ENCODE data around the gene KIAA0232. TPM values are rescaled to one million over a fixed set of nuclear protein-coding genes. Genes with fewer than 3 reads are reported as not detected.

Gene KIAA0232
- total and polyA plus RNA-seq, 2 experiments from 2014 or later = 27.4 to 28.7 TPM

DNA sequence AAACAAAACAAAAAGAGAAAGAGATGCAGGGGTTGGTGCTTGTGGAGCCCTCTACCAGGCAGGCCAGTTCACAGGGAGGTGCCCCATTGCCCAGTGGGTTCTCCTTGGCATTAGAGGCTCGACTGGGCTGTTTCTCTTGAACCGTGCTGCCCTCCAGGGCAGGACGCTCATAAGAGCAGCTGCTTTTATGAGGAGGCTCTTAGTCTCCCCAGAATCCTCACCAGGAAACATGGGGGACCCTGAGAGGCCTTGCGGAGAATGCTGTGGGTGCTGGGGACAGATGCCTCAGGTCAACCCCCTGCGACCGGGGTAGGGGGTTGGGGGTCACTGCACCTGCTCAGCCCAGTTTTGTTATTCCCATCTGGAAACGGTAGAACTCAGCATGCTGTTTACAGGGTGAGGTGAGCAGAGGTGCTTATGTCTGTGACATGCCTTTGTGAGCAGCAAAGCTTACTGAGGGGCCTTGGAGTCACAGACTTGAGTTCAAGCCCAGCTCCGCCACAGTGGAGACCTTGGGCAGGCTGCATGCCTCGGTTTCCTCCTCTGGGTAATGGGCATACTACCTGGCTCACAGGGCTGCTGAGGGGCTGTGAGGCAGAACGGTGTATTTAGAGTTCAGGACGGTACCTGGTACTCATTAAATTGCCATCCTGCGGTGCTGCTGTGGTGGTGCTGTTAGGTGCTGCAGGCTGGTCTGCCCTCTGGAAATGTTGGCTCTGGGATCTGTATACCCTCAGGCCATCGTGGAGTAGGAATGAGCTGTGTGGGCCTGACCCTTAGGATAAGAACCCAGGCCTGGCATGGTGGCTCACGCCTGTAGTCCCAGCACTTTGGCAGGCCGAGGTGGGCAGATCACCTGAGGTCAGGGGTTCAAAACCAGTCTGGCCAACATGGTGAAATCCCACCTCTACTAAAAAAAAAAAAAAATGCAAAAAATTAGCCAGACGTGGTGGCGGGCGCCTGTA is 132.8 kb downstream of the KIAA0232 start:
- Histone ChIP-seq H3K27ac (no peak overlapping the region), H3K36me3 (no peaks in the 10 kb centered on the region), H3K4me3 (no peak overlapping the region), H3K27me3 (peaks cover 3% of the 10 kb centered on the region), H3K4me1 (ENCODE audit: low read depth) (peaks cover 35% of the 10 kb centered on the region), H3K9me3 (ENCODE audit: low read depth) (no peaks in the 10 kb centered on the region)
- TF ChIP-seq, protein P1, sequence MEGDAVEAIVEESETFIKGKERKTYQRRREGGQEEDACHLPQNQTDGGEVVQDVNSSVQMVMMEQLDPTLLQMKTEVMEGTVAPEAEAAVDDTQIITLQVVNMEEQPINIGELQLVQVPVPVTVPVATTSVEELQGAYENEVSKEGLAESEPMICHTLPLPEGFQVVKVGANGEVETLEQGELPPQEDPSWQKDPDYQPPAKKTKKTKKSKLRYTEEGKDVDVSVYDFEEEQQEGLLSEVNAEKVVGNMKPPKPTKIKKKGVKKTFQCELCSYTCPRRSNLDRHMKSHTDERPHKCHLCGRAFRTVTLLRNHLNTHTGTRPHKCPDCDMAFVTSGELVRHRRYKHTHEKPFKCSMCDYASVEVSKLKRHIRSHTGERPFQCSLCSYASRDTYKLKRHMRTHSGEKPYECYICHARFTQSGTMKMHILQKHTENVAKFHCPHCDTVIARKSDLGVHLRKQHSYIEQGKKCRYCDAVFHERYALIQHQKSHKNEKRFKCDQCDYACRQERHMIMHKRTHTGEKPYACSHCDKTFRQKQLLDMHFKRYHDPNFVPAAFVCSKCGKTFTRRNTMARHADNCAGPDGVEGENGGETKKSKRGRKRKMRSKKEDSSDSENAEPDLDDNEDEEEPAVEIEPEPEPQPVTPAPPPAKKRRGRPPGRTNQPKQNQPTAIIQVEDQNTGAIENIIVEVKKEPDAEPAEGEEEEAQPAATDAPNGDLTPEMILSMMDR (IDR thresholded peaks at IDR 0.05; ENCODE audit: low read depth, low read length) = no peak
- no peak for DNase-seq (ENCODE audit: low read depth in 1 of 2, low spot score in 1 of 2)

DNA sequence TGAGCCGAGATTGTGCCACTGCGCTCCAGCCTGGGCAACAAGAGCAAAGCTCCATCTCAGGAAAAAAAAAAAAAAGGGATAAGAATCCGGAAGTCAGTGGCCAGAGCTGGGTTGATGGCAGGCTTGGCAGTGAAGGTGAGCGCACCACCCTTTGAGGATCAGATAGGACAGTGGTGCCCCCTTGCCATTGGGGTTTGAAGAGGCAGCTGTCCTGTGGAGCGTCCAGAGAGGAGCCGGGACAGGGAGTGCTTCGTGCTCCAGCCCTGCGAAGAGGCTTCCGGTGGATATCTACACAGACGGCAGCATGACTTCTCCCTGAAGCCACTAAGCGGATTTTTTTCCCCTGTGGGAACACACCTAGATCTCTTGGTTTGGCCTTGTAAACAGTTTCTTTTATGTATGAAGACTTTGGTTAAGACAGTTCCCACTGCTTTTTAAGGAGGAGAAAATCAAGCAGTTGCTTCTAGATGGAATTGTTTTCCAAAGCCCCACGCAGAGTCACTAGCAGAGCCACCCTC is 133.6 kb downstream of the KIAA0232 start:
- Histone ChIP-seq H3K4me3 (no peak overlapping the region), H3K27ac (no peak overlapping the region), H3K9me3 (ENCODE audit: low read depth) (no peaks in the 10 kb centered on the region)

DNA sequence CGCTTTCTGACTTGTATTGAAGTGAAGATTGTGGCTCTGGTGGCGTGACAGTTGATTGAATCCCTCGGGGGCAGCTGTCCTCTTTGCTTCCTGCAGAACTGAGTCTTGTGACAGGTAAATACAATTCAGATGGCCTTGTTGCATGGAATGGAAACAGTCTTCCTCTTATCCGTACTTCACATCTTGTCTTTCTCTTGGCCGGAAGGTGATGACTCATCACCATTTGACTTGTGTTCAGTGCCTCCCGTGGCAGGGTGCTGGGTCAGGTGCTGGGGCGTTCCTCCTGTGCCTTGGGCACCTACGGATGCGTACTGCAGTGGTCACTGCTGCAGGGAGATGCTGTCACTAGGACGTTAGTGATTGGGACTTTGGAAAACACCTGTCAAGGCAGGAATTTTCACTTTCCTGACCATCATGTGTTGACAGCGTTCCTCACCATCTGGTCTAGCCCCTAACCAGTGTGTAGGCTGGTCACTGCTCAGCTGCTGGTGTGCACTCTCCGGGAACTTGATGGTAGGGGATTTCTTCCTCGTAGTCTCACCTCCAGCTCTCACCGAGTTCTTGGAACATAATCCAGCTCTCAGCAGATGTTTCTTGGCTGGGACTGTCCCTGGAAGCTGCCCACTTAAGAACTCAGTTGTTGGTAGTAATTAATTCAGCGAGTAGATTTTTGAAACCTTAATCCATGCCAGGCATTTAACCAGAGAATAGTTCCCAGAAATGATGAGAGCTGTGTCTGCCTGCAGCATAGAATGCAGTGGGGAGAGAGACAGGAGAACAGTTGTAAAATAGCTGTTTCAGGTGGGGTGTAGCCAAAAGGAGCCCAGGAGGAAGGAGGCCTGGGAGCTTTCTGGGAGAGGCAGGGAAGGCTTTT is 134.3 kb downstream of the KIAA0232 start:
- Histone ChIP-seq H3K27me3 (no peaks in the 10 kb centered on the region), H3K4me3 (no peak overlapping the region), H3K27ac (no peak overlapping the region), H3K4me1 (ENCODE audit: low read depth) (peaks cover 36% of the 10 kb centered on the region), H3K36me3 (no peaks in the 10 kb centered on the region), H3K9me3 (ENCODE audit: low read depth) (no peaks in the 10 kb centered on the region)
- TF ChIP-seq, protein P1 (IDR thresholded peaks at IDR 0.05; ENCODE audit: low read depth, low read length) = no peak
- peak in 1 of 2 donors; percentile 26 for DNase-seq (ENCODE audit: low read depth in 1 of 2, low spot score in 1 of 2)

More for the DNA sequence above, 133.6 kb downstream of the KIAA0232 start:
- H3K4me1 ChIP-seq (ENCODE audit: low read depth) = peaks cover 36% of the 10 kb centered on the region
- no peak for DNase-seq (ENCODE audit: low read depth in 1 of 2, low spot score in 1 of 2)
- H3K27me3 ChIP-seq = no peaks in the 10 kb centered on the region
- H3K36me3 ChIP-seq = no peaks in the 10 kb centered on the region
- TF ChIP-seq, protein P1 (IDR thresholded peaks at IDR 0.05; ENCODE audit: low read depth, low read length) = no peak

DNA sequence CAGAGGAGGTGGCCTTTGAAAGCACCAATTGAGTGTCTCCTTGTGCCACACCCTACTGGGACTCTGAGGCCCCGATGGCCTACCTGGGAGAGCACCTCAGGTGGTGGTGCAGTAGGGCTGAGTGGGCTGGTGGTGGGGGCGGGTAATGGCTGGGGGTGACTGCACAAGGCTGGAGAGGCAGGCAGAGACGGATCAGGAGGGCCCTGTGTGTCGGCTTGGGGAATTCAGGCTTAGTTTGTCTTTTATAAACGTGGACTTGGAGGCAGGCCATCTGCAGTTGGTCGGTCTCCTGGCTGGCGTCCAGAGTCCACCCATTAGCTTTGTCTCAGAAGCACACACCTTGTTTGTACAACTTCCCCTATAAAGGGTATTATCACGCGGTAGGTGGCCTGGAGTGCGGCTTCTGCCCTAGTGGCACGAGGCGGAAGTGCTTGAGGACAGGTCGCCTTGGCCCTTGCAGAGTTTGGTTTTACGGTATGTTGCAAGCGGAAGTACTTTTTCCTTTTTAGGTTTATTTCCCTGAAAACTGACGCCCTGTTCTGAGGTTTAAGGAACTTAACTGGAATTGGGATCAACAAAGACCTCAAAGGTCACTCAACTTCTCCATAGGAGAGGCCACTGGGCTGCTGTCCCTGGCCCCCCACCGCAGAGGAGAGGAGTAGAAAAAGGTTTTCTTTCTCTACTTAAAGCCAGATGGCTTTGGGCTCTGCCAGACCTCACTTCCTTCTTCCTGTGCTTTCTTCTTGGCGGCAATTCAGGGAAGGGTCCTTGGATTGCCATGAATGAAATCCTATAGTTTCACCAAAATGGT is 135.1 kb downstream of the KIAA0232 start:
- no peaks in the 10 kb centered on the region for H3K27me3 ChIP-seq
- DNase-seq (ENCODE audit: low read depth in 1 of 2, low spot score in 1 of 2) = peak in 1 of 2 donors; percentile 34
- no peaks in the 10 kb centered on the region for H3K36me3 ChIP-seq
- TF ChIP-seq, protein P1 (IDR thresholded peaks at IDR 0.05; ENCODE audit: low read depth, low read length) = peak; percentile 41
- H3K27ac ChIP-seq = no peak overlapping the region
- no peaks in the 10 kb centered on the region for H3K9me3 ChIP-seq (ENCODE audit: low read depth)
- no peak overlapping the region for H3K4me3 ChIP-seq
- peaks cover 36% of the 10 kb centered on the region for H3K4me1 ChIP-seq (ENCODE audit: low read depth)

Measured in cardiac muscle cell (in vitro differentiated cells and primary cell).